HepG2 (cell line): ENCODE data around the gene LRRFIP2. TPM values are rescaled to one million over a fixed set of nuclear protein-coding genes. Genes with fewer than 3 reads are reported as not detected.
"Not testable (repeated sequence)": the region's sequence is repeated elsewhere in the genome, so short reads cannot be mapped to it uniquely, and the experiment has no call there.

Experiments
- ATAC-seq: fragments of 200-7000 bp; cut with Tn5 transposase; 3 replicates; pipeline ENCODE4 v1.9.1; 2020; ENCODE audit warnings: mild to moderate bottlenecking, moderate library complexity
- BruUV-seq: library from RNA; stranded (reverse); fragments of 400-500 nt; replicated peaks from 2 replicates; lab custom pipeline; 2021; lab: Mats Ljungman, UMichigan
- CTCF ChIA-PET: fragments of 300-600 bp; formaldehyde crosslinking; extraction: SDS; loops from one replicate; lab custom pipeline; 2021; ENCODE audit warnings: low total read pairs, inconsistent platforms, low intra/inter-chr PET ratio; lab: Yijun Ruan, JAX
- POLR2A ChIA-PET: fragments of 350-600 bp; sonication (Branson Sonifier 250); formaldehyde crosslinking; loops from one replicate; lab custom pipeline; 2020; ENCODE audit warnings: antibody characterized with exemption, inconsistent platforms; lab: Yijun Ruan, JAX
- DNase-seq: peaks from one replicate; pipeline ENCODE4 v3.0.0-alpha.2; 2015; ENCODE audit warnings: low spot score
- FAIRE-seq: peaks from 3 replicates; lab custom pipeline; 2011; peaks lifted over from hg19 to GRCh38; lab: Jason Lieb, UNC
- H2AFZ ChIP-seq: one replicate; pipeline ENCODE4 v1.6.1; 2011; ENCODE audit warnings: low read length, inconsistent platforms
- H3K27ac ChIP-seq: fragments of 300-600 bp; 3 replicates; pipeline ENCODE4 v1.8.0; 2011; ENCODE audit warnings: mixed run types, mild to moderate bottlenecking, mixed read lengths, low read length, inconsistent platforms; ENCODE audit not compliant: insufficient read depth; ENCODE audit errors: extremely low read length
- H3K27me3 ChIP-seq, 2 experiments: fragments of 200-600 bp in 1 of 2; 2 replicates in 1 of 2; 3 replicates in 1 of 2; pipeline versions ENCODE4 v1.6.0 to v1.8.0; 2011; ENCODE audit warnings: low read length in 2 of 2, mild to moderate bottlenecking in 2 of 2, moderate library complexity in 2 of 2, inconsistent platforms in 1 of 2; ENCODE audit not compliant: insufficient read depth in 2 of 2, control insufficient read depth in 1 of 2
- H3K36me3 ChIP-seq, 2 experiments: fragments of 200-600 bp in 1 of 2; replicated peaks in 1 of 2; 2 replicates in 1 of 2; 3 replicates in 1 of 2; pipeline versions ENCODE4 v1.5.1 to v1.8.0; 2011; ENCODE audit warnings: low read length in 2 of 2, inconsistent platforms in 1 of 2; ENCODE audit not compliant: insufficient read depth in 2 of 2, control insufficient read depth in 1 of 2
- H3K4me1 ChIP-seq: 2 replicates; pipeline ENCODE4 v1.5.1; 2012; ENCODE audit warnings: low read length, inconsistent platforms; ENCODE audit not compliant: insufficient read depth
- H3K4me2 ChIP-seq: 2 replicates; pipeline ENCODE4 v1.6.0; 2011; ENCODE audit warnings: low read depth, low read length, inconsistent platforms
- H3K4me3 ChIP-seq, 3 experiments: fragments of 200-600 bp in 1 of 3; sonication (generic), shearing (Covaris generic) in 1 of 3; replicated peaks in 1 of 3; 2 replicates each; pipeline ENCODE4 v1.5.1; 2011 to 2016; ENCODE audit warnings: low read length in 3 of 3, inconsistent platforms in 2 of 3, low read depth in 2 of 3, mild to moderate bottlenecking in 2 of 3, control low read depth in 1 of 3, mixed read lengths in 1 of 3; ENCODE audit not compliant: insufficient read depth in 1 of 3
- H3K79me2 ChIP-seq: one replicate; pipeline ENCODE4 v1.6.1; 2011; ENCODE audit warnings: low read length, inconsistent platforms; ENCODE audit not compliant: insufficient read depth
- H3K9ac ChIP-seq: 2 replicates; pipeline ENCODE4 v1.6.0; 2011; ENCODE audit warnings: mild to moderate bottlenecking, low read depth, low read length, inconsistent platforms; ENCODE audit not compliant: insufficient read depth
- H3K9me3 ChIP-seq: 2 replicates; pipeline ENCODE4 v1.5.1; 2012; ENCODE audit warnings: mild to moderate bottlenecking, low read length
- H4K20me1 ChIP-seq: 2 replicates; pipeline ENCODE4 v1.6.0; 2011; ENCODE audit warnings: inconsistent platforms, mild to moderate bottlenecking, low read length, moderate library complexity; ENCODE audit not compliant: insufficient read depth
- GATA4 ChIP-seq: sonication (generic); IDR thresholded peaks from 2 replicates; pipeline ENCODE4 v1.6.1; 2016; ENCODE audit warnings: antibody characterized with exemption, low read depth, borderline replicate concordance
- MAF1 ChIP-seq: sonication (generic); formaldehyde crosslinking; IDR thresholded peaks from 2 replicates; pipeline ENCODE4 v1.5.0; 2020; ENCODE audit warnings: missing genetic modification reagents, borderline replicate concordance
- ZNF660 ChIP-seq: sonication (generic); formaldehyde crosslinking; IDR thresholded peaks from 2 replicates; pipeline ENCODE4 v1.5.1; 2020; ENCODE audit warnings: mild to moderate bottlenecking, low read depth, missing genetic modification reagents, borderline replicate concordance
- WGBS: methylation state at CpG from one replicate; pipeline ENCODE4 v1.1.6; 2017; ENCODE audit warnings: low lambda C conversion rate; 5-methylcytosine and 5-hydroxymethylcytosine counted together
- in situ Hi-C: cut with HindIII; loops from 2 replicates; pipeline ENCODE4 v1.10.0; 2017; ENCODE audit warnings: low pct_unique_long_range_greater_than_20kb; ENCODE audit not compliant: extremely low pct_ligation_motif_present
- intact Hi-C: fragments of 100-400 bp; cut with micrococcal nuclease; formaldehyde crosslinking; loops from one replicate; pipeline ENCODE4 v1.10.0; 2022; ENCODE audit not compliant: unreplicated experiment
- polyA plus RNA-seq, 8 experiments: library from polyadenylated mRNA; depleted of rRNA in 3 of 8; stranded (reverse) in 7 of 8; unstranded in 1 of 8; fragments of >200 nt; fragmentation: Illumina TruSeq in 4 of 8; extraction: Trizol in 4 of 8; gene quantifications; 2 replicates each; pipeline versions ENCODE4 v1.2.1 to v1.2.3, GENCODE V29; 2011 to 2016; ENCODE audit warnings: low read depth in 4 of 8, missing spikeins in 1 of 8, mixed read lengths in 1 of 8; ENCODE audit not compliant: insufficient read depth in 1 of 8
- total RNA-seq, 5 experiments: library from RNA; depleted of rRNA; stranded (reverse); fragments of >200 nt; fragmentation: Illumina TruSeq; extraction: Trizol; gene quantifications; 2 replicates each; pipeline ENCODE4 v1.2.3, GENCODE V29; 2016; ENCODE audit warnings: low read depth in 1 of 5
- TF ChIP-seq, protein P1 (sequence below): sonication (generic); formaldehyde crosslinking; IDR thresholded peaks from 2 replicates; pipeline ENCODE4 v1.4.0; 2020; ENCODE audit warnings: mild to moderate bottlenecking, missing genetic modification reagents
- TF ChIP-seq, protein P2 (sequence below): sonication (generic); formaldehyde crosslinking; IDR thresholded peaks from 2 replicates; pipeline ENCODE4 v1.8.0; 2022; ENCODE audit warnings: mild to moderate bottlenecking, missing genetic modification reagents; ENCODE audit not compliant: insufficient replicate concordance

The LRRFIP2 gene
- total and polyA plus RNA-seq, 2 of the 13 experiments (the other 11 are each of a cell fraction or from before 2014, with no cell fraction given): 13.5 to 32.2 TPM

DNA sequence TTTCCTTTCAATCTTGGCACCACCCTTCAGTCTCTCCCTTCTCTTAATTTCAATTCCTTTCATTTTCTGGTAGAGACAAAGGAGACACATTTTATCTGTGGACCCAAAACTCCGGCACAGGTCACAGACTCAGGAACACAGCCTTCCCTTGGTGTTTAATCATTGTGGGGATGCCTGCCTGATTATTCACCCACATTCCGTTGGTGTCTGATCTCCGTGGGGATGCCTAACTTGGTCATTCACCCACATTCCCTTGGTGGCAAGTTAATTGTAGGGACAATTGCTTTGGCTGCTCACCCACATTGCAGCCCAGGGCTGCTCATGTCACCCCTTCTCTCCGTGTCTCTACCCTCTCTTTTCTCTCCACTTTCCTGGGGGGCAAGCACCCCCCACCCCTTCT, 31.7 kb upstream of the LRRFIP2 start:
- H3K27me3 ChIP-seq, DNase-seq, intact Hi-C loops, BruUV-seq, POLR2A ChIA-PET, H3K36me3 ChIP-seq, H3K9ac ChIP-seq, H3K27ac ChIP-seq, FAIRE-seq, H3K4me3 ChIP-seq, CTCF ChIA-PET, H3K9me3 ChIP-seq, H3K4me1 ChIP-seq, H3K79me2 ChIP-seq, H4K20me1 ChIP-seq, ATAC-seq, H2AFZ ChIP-seq: not testable (repeated sequence)
- 4% methylated on average over 4 of the region's 4 CpGs for WGBS
- in situ Hi-C loops: loop anchor here (25.0 kb wide), 1 partner anchor 469 kb away; no protein-coding TSS in a partner anchor
- peak overlapping the region; percentile 18; the same call in 1 of the 2 replicates for H3K4me2 ChIP-seq

DNA sequence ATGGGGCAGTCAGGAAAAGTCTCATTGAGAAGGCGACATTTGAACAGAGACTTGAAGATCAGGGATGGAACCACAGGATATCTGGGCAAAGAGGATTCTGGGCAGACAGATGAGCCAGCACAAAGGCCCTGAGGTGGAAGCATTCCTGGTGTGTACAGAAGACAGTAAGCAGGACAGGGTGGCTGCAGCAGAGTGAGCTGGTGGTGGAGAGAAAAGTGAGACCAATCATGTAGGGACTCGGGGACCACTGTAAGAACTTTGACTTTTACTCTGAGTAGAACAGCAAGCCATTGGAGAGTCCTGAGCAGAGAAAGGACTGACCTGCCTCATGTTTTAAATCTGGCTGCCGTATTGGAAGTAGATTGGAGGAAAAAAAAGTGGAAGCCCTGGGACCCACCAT, 29.9 kb upstream of the LRRFIP2 start:
- BruUV-seq: no TSS peak
- 0 out of 2 replicates have a peak overlapping the region, but pooled peaks have one; percentile 5 for H3K4me2 ChIP-seq
- 47% methylated on average over 3 of the region's 3 CpGs for WGBS
- TF ChIP-seq GATA4 (no peak), ZNF660 (CRISPR knock-in tag) (no peak), MAF1 (CRISPR knock-in tag) (no peak)
- TF ChIP-seq, protein P1, sequence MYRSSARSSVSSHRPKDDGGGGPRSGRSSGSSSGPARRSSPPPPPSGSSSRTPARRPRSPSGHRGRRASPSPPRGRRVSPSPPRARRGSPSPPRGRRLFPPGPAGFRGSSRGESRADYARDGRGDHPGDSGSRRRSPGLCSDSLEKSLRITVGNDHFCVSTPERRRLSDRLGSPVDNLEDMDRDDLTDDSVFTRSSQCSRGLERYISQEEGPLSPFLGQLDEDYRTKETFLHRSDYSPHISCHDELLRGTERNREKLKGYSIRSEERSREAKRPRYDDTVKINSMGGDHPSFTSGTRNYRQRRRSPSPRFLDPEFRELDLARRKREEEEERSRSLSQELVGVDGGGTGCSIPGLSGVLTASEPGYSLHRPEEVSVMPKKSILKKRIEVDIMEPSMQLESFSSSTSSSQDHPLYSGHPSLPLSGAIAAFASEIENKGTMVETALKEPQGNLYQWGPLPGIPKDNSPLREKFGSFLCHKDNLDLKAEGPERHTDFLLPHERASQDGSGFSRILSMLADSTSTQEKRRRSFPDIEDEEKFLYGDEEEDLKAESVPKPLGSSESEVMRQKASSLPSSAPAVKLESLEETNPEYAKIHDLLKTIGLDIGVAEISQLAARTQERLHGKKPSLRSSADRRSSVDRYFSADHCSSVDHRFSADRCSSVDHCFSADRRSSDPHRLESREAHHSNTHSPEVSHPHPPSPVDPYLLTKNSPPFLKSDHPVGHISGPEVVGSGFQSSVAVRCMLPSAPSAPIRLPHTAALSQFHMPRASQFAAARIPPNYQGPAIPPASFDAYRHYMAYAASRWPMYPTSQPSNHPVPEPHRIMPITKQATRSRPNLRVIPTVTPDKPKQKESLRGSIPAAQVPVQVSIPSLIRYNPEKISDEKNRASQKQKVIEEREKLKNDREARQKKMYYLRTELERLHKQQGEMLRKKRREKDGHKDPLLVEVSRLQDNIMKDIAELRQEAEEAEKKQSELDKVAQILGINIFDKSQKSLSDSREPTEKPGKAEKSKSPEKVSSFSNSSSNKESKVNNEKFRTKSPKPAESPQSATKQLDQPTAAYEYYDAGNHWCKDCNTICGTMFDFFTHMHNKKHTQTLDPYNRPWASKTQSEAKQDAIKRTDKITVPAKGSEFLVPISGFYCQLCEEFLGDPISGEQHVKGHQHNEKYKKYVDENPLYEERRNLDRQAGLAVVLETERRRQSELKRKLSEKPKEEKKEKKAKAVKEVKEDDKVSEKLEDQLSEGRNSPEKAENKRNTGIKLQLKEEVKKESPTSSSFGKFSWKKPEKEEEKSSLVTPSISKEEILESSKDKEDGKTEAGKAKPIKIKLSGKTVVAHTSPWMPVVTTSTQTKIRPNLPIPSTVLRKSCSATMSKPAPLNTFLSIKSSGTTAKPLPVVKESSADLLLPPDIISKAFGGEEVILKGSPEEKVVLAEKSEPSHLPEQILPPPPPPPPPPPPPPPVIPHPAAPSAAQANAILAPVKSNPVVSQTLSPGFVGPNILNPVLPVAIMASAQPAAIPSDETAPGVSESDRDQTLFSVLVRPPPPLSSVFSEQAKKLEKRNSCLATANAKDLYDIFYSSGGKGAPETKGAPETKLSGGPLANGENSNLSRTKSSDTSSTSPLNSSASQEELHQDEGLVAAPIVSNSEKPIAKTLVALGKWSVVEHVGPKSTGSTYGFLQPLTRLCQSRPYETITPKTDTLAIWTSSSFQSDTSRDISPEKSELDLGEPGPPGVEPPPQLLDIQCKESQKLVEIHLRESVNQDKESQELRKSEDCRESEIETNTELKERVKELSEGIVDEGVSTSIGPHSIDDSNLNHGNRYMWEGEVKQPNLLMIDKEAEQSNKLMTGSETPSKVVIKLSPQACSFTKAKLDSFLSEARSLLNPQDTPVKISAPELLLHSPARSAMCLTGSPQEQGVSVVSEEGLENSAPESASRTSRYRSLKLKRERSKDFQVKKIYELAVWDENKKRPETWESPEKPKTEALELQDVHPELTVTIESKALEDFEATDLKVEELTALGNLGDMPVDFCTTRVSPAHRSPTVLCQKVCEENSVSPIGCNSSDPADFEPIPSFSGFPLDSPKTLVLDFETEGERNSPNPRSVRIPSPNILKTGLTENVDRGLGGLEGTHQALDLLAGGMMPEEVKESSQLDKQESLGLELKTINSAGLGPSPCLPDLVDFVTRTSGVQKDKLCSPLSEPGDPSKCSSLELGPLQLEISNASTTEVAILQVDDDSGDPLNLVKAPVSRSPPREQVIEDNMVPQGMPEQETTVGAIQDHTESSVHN: no peak
- TF ChIP-seq, protein P2, sequence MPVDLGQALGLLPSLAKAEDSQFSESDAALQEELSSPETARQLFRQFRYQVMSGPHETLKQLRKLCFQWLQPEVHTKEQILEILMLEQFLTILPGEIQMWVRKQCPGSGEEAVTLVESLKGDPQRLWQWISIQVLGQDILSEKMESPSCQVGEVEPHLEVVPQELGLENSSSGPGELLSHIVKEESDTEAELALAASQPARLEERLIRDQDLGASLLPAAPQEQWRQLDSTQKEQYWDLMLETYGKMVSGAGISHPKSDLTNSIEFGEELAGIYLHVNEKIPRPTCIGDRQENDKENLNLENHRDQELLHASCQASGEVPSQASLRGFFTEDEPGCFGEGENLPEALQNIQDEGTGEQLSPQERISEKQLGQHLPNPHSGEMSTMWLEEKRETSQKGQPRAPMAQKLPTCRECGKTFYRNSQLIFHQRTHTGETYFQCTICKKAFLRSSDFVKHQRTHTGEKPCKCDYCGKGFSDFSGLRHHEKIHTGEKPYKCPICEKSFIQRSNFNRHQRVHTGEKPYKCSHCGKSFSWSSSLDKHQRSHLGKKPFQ (CRISPR knock-in tag): no peak

More for the DNA sequence above, 29.9 kb upstream of the LRRFIP2 start:
- ATAC-seq: peak; percentile 56
- intact Hi-C loops (no loop called here), in situ Hi-C loops (loop anchor here (25.0 kb wide), 1 partner anchor 467 kb away; no protein-coding TSS in a partner anchor)
- Histone ChIP-seq H3K79me2 (no peaks in the 10 kb centered on the region), H3K27me3 (peaks cover 3 to 4% of the 10 kb centered on the region in 2 experiments; a peak in 2 of 5 replicates), H3K27ac (no peak overlapping the region), H4K20me1 (no peaks in the 10 kb centered on the region), H2AFZ (no peak overlapping the region), H3K36me3 (no peaks in the 10 kb centered on the region), H3K9me3 (no peaks in the 10 kb centered on the region), H3K4me1 (0 out of 2 replicates have a peak, but pooled peaks cover 2% of the 10 kb centered on the region), H3K4me3 (no peak overlapping the region), H3K9ac (no peak overlapping the region)
- DNase-seq: no peak
- CTCF ChIA-PET: no interaction called here
- FAIRE-seq: no peak
- POLR2A ChIA-PET: no interaction called here
